IMR-90 (cell line): Measurements from ENCODE around the gene PAPPA.

Source experiments
- CHD1 ChIP-seq: IDR thresholded peaks from 2 replicates; pipeline ENCODE4 v1.6.1; 2012; ENCODE audit warnings: low read depth, low read length, improper control_type of control experiment
- MXI1 ChIP-seq: IDR thresholded peaks from 2 replicates; pipeline ENCODE4 v1.6.1; 2012; ENCODE audit warnings: low read depth, mild to moderate bottlenecking, low read length, moderate library complexity, borderline replicate concordance
- NFE2L2 ChIP-seq: fragments of 150-350 bp; IDR thresholded peaks from 2 replicates; pipeline ENCODE4 v1.6.1; 2016; ENCODE audit warnings: low read depth, mild to moderate bottlenecking, low read length
- POLR2A ChIP-seq: IDR thresholded peaks from 2 replicates; pipeline ENCODE4 v1.6.1; 2012; ENCODE audit warnings: mild to moderate bottlenecking, low read depth, low read length
- RAD21 ChIP-seq: IDR thresholded peaks from 2 replicates; pipeline ENCODE4 v1.6.1; 2012; ENCODE audit warnings: low read length, improper control_type of control experiment
- RCOR1 ChIP-seq: IDR thresholded peaks from 2 replicates; pipeline ENCODE4 v1.6.1; 2012; ENCODE audit warnings: mild to moderate bottlenecking, low read length, improper control_type of control experiment; ENCODE audit not compliant: insufficient replicate concordance
- RFX5 ChIP-seq: IDR thresholded peaks from 2 replicates; pipeline ENCODE4 v1.8.0; 2012; ENCODE audit warnings: low read depth, mild to moderate bottlenecking, low read length, moderate library complexity
- SMC3 ChIP-seq: fragments of 150-350 bp; IDR thresholded peaks from 2 replicates; pipeline ENCODE4 v1.6.1; 2016; ENCODE audit warnings: low read depth, mild to moderate bottlenecking, antibody characterized with exemption, low read length, moderate library complexity
- TF ChIP-seq, protein P1 (sequence below): conservative IDR thresholded peaks from 2 replicates; pipeline ENCODE4 v1.5.1; 2012; ENCODE audit warnings: mild to moderate bottlenecking, low read depth, low read length, improper control_type of control experiment
- TF ChIP-seq, protein P2 (sequence below): fragments of 150-350 bp; IDR thresholded peaks from 2 replicates; pipeline ENCODE4 v1.6.1; 2017; ENCODE audit warnings: mild to moderate bottlenecking, antibody characterized with exemption, low read length, low read depth
- TF ChIP-seq, protein P3 (sequence below): fragments of 150-350 bp; IDR thresholded peaks from 2 replicates; pipeline ENCODE4 v1.6.1; 2016; ENCODE audit warnings: low read depth, mild to moderate bottlenecking, low read length, moderate library complexity, borderline replicate concordance

DNA sequence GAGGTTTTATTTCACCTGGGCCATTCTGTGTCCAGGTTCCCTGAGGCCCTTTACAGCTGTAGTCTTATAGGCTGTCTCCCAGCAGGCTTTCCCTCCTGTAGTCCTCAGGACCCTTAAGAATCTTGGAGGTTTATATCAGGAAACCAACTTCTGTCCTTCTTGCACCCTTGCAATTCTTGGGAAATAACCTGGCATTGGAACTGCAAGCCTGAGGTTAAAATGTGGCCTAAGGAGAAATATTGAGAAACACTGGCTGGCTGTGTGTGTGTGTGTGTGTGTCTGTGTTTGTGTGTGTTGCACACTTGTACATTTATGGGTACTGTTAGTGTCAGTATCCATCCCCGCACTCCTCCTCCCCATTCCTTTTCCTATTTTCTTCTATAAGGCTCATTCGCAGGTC lies 168.9 kb downstream of the PAPPA start:
- TF ChIP-seq, protein P1, sequence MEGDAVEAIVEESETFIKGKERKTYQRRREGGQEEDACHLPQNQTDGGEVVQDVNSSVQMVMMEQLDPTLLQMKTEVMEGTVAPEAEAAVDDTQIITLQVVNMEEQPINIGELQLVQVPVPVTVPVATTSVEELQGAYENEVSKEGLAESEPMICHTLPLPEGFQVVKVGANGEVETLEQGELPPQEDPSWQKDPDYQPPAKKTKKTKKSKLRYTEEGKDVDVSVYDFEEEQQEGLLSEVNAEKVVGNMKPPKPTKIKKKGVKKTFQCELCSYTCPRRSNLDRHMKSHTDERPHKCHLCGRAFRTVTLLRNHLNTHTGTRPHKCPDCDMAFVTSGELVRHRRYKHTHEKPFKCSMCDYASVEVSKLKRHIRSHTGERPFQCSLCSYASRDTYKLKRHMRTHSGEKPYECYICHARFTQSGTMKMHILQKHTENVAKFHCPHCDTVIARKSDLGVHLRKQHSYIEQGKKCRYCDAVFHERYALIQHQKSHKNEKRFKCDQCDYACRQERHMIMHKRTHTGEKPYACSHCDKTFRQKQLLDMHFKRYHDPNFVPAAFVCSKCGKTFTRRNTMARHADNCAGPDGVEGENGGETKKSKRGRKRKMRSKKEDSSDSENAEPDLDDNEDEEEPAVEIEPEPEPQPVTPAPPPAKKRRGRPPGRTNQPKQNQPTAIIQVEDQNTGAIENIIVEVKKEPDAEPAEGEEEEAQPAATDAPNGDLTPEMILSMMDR: no peak
- TF ChIP-seq CHD1 (no peak), SMC3 (no peak), MXI1 (no peak), POLR2A (no peak), RFX5 (no peak), RAD21 (no peak), NFE2L2 (no peak), RCOR1 (no peak)
- TF ChIP-seq, protein P2, sequence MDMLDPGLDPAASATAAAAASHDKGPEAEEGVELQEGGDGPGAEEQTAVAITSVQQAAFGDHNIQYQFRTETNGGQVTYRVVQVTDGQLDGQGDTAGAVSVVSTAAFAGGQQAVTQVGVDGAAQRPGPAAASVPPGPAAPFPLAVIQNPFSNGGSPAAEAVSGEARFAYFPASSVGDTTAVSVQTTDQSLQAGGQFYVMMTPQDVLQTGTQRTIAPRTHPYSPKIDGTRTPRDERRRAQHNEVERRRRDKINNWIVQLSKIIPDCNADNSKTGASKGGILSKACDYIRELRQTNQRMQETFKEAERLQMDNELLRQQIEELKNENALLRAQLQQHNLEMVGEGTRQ: no peak
- TF ChIP-seq, protein P3, sequence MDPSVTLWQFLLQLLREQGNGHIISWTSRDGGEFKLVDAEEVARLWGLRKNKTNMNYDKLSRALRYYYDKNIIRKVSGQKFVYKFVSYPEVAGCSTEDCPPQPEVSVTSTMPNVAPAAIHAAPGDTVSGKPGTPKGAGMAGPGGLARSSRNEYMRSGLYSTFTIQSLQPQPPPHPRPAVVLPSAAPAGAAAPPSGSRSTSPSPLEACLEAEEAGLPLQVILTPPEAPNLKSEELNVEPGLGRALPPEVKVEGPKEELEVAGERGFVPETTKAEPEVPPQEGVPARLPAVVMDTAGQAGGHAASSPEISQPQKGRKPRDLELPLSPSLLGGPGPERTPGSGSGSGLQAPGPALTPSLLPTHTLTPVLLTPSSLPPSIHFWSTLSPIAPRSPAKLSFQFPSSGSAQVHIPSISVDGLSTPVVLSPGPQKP: no peak
